Measurements from ENCODE around the gene SLC1A2. TPM values are rescaled to one million over a fixed set of nuclear protein-coding genes. Genes with fewer than 3 reads are reported as not detected.

The SLC1A2 gene
- total RNA-seq, 1 experiment from 2014 or later: 0.25 TPM

- H3K36me3 ChIP-seq (ENCODE audit: control insufficient read depth in 1 of 2, insufficient read depth in 2 of 2, low read length in 2 of 2): no peaks in the 10 kb centered on the region
- no peak overlapping the region for H3K27ac ChIP-seq (ENCODE audit: low read depth, low read length)
- no peaks in the 10 kb centered on the region for H4K20me1 ChIP-seq (ENCODE audit: insufficient read depth)
- no peaks in the 10 kb centered on the region for H3K9me3 ChIP-seq (ENCODE audit: control insufficient read depth in 1 of 2, insufficient read depth in 1 of 2, low read depth in 1 of 2, low read length in 2 of 2)
- ATAC-seq: no peak
- TF ChIP-seq POLR2AphosphoS5 (IDR thresholded peaks at IDR 0.05; ENCODE audit: low read depth, low read length) (no peak), CEBPB (IDR thresholded peaks at IDR 0.05; ENCODE audit: low read depth) (no peak), SIN3A (IDR thresholded peaks at IDR 0.05; ENCODE audit: low read depth) (no peak), ZNF274 (IDR thresholded peaks at IDR 0.05; ENCODE audit: low read depth, low read length) (no peak), CTCF (IDR thresholded peaks at IDR 0.05 in 2 of 3, conservative IDR thresholded peaks at IDR 0.05 in 1 of 3; ENCODE audit: borderline replicate concordance in 1 of 3, insufficient read depth in 1 of 3, low read depth in 2 of 3, low read length in 2 of 3) (no peak), SP1 (IDR thresholded peaks at IDR 0.05; ENCODE audit: low read depth) (no peak), POLR2A (IDR thresholded peaks at IDR 0.05; ENCODE audit: borderline replicate concordance, extremely low read depth, insufficient read depth, insufficient read length) (no peak), JUND (IDR thresholded peaks at IDR 0.05) (no peak), SRF (IDR thresholded peaks at IDR 0.05; ENCODE audit: low read depth) (no peak), EGR1 (IDR thresholded peaks at IDR 0.05; ENCODE audit: low read depth) (no peak), EZH2 (IDR thresholded peaks at IDR 0.05) (no peak), CBX3 (IDR thresholded peaks at IDR 0.05; ENCODE audit: low read depth) (no peak), FOSL1 (IDR thresholded peaks at IDR 0.05; ENCODE audit: low read depth) (no peak), REST (IDR thresholded peaks at IDR 0.05; ENCODE audit: low read depth) (no peak)
- POLR2A ChIA-PET: no interaction called here
- H3K4me2 ChIP-seq (ENCODE audit: low read length): no peak overlapping the region
- peaks cover 12 to 22% of the 10 kb centered on the region in 2 experiments for H3K4me1 ChIP-seq (ENCODE audit: control insufficient read depth in 1 of 2, insufficient read depth in 2 of 2, low read length in 2 of 2)
- RAD21 ChIA-PET (ENCODE audit: low non-redundant PET in 1 of 2, low total read pairs in 2 of 2, uncharacterized antibody in 2 of 2, unreplicated experiment in 2 of 2): no interaction called here
- no peak overlapping the region for H3K9ac ChIP-seq (ENCODE audit: low read length)
- no peak overlapping the region for H2AFZ ChIP-seq (ENCODE audit: low read depth, low read length, poor library complexity, severe bottlenecking)
- no peak for DNase-seq (ENCODE audit: low read depth, low spot score)
- H3K27me3 ChIP-seq (ENCODE audit: insufficient read depth, low read length): no peaks in the 10 kb centered on the region
- H3K4me3 ChIP-seq (replicated peaks in 1 of 2; ENCODE audit: low read depth in 1 of 2, low read length in 2 of 2): no peak overlapping the region
- no TSS peak for BruUV-seq (replicated peaks)
- intact Hi-C loops (cut with micrococcal nuclease): no loop called here
- CTCF ChIA-PET: no interaction called here
- H3K9me2 ChIP-seq (ENCODE audit: insufficient read depth): no peaks in the 10 kb centered on the region
- no peaks in the 10 kb centered on the region for H3K79me2 ChIP-seq (ENCODE audit: insufficient read depth, low read length)
These were observed 54.0 kb downstream of the SLC1A2 start for GRCh38 chr11:35365395-35365794.

Data from HCT116 (cell line).